GM23338 (cell line): ENCODE data around the gene SULT6B1. TPM values are rescaled to one million over a fixed set of nuclear protein-coding genes. Genes with fewer than 3 reads are reported as not detected.

Source experiments
- ATAC-seq: fragments of 200-7000 bp; cut with Tn5 transposase; 3 replicates; pipeline ENCODE4 v1.9.1; 2020
- DNase-seq: peaks from one replicate; pipeline ENCODE4 v3.0.0-alpha.2; 2015; ENCODE audit warnings: low spot score
- H2AFZ ChIP-seq: fragments of 200-600 bp; sonication (generic); 2 replicates; pipeline ENCODE4 v1.8.0; 2016; ENCODE audit warnings: antibody characterized with exemption, mild to moderate bottlenecking, moderate library complexity
- H3F3A ChIP-seq: fragments of 200-600 bp; sonication (generic); replicated peaks from 2 replicates; pipeline ENCODE4 v1.8.0; 2017; ENCODE audit warnings: antibody characterized with exemption, mixed run types, low read depth
- H3K27ac ChIP-seq: fragments of 200-600 bp; sonication (generic); 2 replicates; pipeline ENCODE4 v1.6.1; 2016; ENCODE audit warnings: low read depth
- H3K27me3 ChIP-seq: fragments of 200-600 bp; sonication (generic); 2 replicates; pipeline ENCODE4 v1.8.0; 2016; ENCODE audit warnings: mild to moderate bottlenecking, mixed run types, moderate library complexity; ENCODE audit not compliant: insufficient read depth
- H3K36me3 ChIP-seq: fragments of 200-600 bp; sonication (generic); 2 replicates; pipeline ENCODE4 v1.8.0; 2016; ENCODE audit warnings: mild to moderate bottlenecking; ENCODE audit not compliant: insufficient read depth
- H3K4me1 ChIP-seq: fragments of 200-600 bp; sonication (generic); 2 replicates; pipeline ENCODE4 v1.8.0; 2016; ENCODE audit warnings: mild to moderate bottlenecking, moderate library complexity; ENCODE audit not compliant: insufficient read depth
- H3K4me2 ChIP-seq: fragments of 200-600 bp; sonication (generic); 2 replicates; pipeline ENCODE4 v1.7.1; 2017; ENCODE audit warnings: mixed run types
- H3K4me3 ChIP-seq: fragments of 200-600 bp; sonication (generic); 2 replicates; pipeline ENCODE4 v1.6.1; 2016; ENCODE audit warnings: mixed run types
- H3K79me2 ChIP-seq: fragments of 200-600 bp; sonication (generic); replicated peaks from 2 replicates; pipeline ENCODE4 v1.8.0; 2017; ENCODE audit warnings: mild to moderate bottlenecking; ENCODE audit not compliant: insufficient read depth
- H3K9me2 ChIP-seq: fragments of 200-600 bp; sonication (generic); 2 replicates; pipeline ENCODE4 v1.8.0; 2017; ENCODE audit not compliant: insufficient read depth
- H4K20me1 ChIP-seq: fragments of 200-600 bp; sonication (generic); replicated peaks from 2 replicates; pipeline ENCODE4 v1.8.0; 2017; ENCODE audit warnings: mild to moderate bottlenecking; ENCODE audit not compliant: insufficient read depth
- H3K27ac Mint-ChIP-seq: 2 replicates; pipeline ENCODE4 v1.8.0; 2020; ENCODE audit warnings: inconsistent platforms, mild to moderate bottlenecking, moderate library complexity, mixed read lengths
- H3K27me3 Mint-ChIP-seq: 3 replicates; pipeline ENCODE4 v1.8.0; 2022; ENCODE audit warnings: low read depth, mild to moderate bottlenecking, moderate library complexity, mixed read lengths, inconsistent platforms; ENCODE audit not compliant: insufficient read depth, poor library complexity
- H3K36me3 Mint-ChIP-seq: 3 replicates; pipeline ENCODE4 v1.8.0; 2021; ENCODE audit warnings: low read depth, mild to moderate bottlenecking, inconsistent platforms, moderate library complexity, mixed read lengths
- H3K4me1 Mint-ChIP-seq: 3 replicates; pipeline ENCODE4 v1.8.0; 2020; ENCODE audit warnings: mild to moderate bottlenecking, inconsistent platforms, mixed read lengths
- H3K4me3 Mint-ChIP-seq: 3 replicates; pipeline ENCODE4 v1.8.0; 2021; ENCODE audit warnings: moderate library complexity, mild to moderate bottlenecking, inconsistent platforms, mixed read lengths
- H3K9me3 Mint-ChIP-seq: 3 replicates; pipeline ENCODE4 v1.8.0; 2020; ENCODE audit warnings: moderate library complexity, mild to moderate bottlenecking, inconsistent platforms, mixed read lengths
- CREB1 ChIP-seq: fragments of 250-450 bp; sonication (Bioruptor Pico); IDR thresholded peaks from 2 replicates; pipeline ENCODE4 v1.5.0; 2020; ENCODE audit warnings: low read depth, mild to moderate bottlenecking, moderate library complexity
- JUNB ChIP-seq: IDR thresholded peaks from one replicate; pipeline ENCODE4 v1.6.1; 2016; ENCODE audit warnings: antibody characterized with exemption; ENCODE audit not compliant: unreplicated experiment
- POLR2AphosphoS5 ChIP-seq: IDR thresholded peaks from 2 replicates; pipeline ENCODE4 v1.6.1; 2016; ENCODE audit warnings: antibody characterized with exemption, low read depth
- polyA plus RNA-seq: library from polyadenylated mRNA; unstranded; fragments of >200 nt; fragmentation: Nextera tagmentation; extraction: Ambion mirVana; gene quantifications from 2 replicates; pipeline ENCODE4 v1.2.1, GENCODE V29; 2016
- total RNA-seq: library from RNA; depleted of rRNA; stranded (reverse); fragments of >200 nt; shearing (Covaris generic); gene quantifications from 2 replicates; pipeline ENCODE4 v1.2.3, GENCODE V29; 2014
- TF ChIP-seq, protein P1 (sequence below), 2 experiments: fragments of 200-600 bp in 1 of 2; sonication (generic) in 1 of 2; conservative IDR thresholded peaks; 2 replicates each; pipeline versions ENCODE4 v1.5.1 to v1.6.1; 2016 to 2017; ENCODE audit warnings: antibody characterized with exemption in 2 of 2, low read depth in 2 of 2, mild to moderate bottlenecking in 2 of 2, moderate library complexity in 1 of 2
- TF ChIP-seq, protein P2 (sequence below): IDR thresholded peaks from 2 replicates; pipeline ENCODE4 v1.6.1; 2016; ENCODE audit warnings: antibody characterized with exemption

SULT6B1 gene
- total and polyA plus RNA-seq, 2 experiments from 2014 or later = not detected

DNA sequence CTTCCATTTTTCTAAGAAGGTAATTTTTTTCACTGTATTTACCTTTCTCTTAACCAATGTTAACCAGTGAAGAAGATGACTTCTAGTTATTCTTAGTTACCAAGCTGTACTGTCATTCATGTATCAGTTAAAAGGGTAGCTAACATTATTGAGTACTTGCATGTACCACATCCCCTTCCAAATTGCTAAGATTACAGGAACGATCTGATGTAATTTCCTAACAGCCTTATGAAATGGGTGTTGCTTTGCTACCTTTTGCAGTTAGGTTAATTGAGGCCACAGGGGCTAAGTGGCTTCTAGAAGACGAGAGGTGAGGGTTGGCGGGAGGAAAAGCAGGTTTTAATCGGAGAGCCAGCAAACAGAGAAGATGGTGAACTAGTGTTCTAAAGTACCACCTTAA lies 1.8 kb upstream of the SULT6B1 start (continued):
- TF ChIP-seq, protein P1, sequence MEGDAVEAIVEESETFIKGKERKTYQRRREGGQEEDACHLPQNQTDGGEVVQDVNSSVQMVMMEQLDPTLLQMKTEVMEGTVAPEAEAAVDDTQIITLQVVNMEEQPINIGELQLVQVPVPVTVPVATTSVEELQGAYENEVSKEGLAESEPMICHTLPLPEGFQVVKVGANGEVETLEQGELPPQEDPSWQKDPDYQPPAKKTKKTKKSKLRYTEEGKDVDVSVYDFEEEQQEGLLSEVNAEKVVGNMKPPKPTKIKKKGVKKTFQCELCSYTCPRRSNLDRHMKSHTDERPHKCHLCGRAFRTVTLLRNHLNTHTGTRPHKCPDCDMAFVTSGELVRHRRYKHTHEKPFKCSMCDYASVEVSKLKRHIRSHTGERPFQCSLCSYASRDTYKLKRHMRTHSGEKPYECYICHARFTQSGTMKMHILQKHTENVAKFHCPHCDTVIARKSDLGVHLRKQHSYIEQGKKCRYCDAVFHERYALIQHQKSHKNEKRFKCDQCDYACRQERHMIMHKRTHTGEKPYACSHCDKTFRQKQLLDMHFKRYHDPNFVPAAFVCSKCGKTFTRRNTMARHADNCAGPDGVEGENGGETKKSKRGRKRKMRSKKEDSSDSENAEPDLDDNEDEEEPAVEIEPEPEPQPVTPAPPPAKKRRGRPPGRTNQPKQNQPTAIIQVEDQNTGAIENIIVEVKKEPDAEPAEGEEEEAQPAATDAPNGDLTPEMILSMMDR (conservative IDR thresholded peaks at IDR 0.05; ENCODE audit: low read depth in 2 of 2) = no peak
- TF ChIP-seq POLR2AphosphoS5 (no peak), CREB1 (CRISPR knock-in tag) (no peak)

DNA sequence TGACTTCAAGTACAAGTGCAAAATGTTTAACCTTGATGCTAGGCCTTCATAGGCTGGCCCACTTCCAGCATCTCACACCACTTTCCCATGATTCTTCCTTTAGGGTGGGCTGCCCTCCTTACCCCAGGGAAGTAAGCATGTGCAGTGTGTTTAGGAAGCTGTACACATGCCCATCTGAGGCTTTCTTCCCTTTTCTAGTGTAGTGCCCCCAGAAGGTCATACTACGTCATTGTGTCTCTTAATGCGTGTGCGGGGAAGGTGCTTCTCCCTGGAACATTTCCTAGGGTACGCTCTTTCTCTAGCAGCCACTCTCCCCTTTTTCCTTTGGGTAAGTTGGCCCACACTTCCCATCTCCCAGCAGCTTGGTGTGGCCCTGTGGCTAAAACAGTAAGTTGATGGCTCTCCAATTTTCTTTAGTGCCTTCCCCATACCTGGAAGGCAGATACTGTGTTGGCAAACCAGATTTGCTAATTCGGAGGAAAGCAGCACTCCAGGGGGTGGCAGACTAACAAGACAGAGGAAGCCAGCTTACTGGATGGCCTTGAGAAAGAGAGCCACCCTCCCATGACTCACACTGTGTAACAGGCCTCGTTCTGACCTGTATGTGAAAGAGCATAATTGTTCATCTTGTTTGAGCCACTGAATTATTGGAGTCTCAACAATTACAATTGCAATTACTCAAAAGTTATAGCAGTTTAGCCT lies 1.1 kb upstream of the SULT6B1 start:
- Mint-ChIP-seq H3K36me3 (no peaks in the 10 kb centered on the region), H3K27me3 (peaks cover 5% of the 10 kb centered on the region), H3K9me3 (no peaks in the 10 kb centered on the region), H3K4me3 (no peak overlapping the region), H3K27ac (peak overlapping the region; percentile 70), H3K4me1 (peaks cover 43% of the 10 kb centered on the region)
- 0 out of 2 replicates have a peak, but pooled peaks cover 3% of the 10 kb centered on the region for H3F3A ChIP-seq
- no peak overlapping the region for H2AFZ ChIP-seq
- ATAC-seq (peak; percentile 82), DNase-seq (peak; percentile 89)
- H3K4me3 ChIP-seq = no peak overlapping the region
- H3K79me2 ChIP-seq = no peaks in the 10 kb centered on the region
- peaks cover 39% of the 10 kb centered on the region for H3K4me1 ChIP-seq
- H3K27ac ChIP-seq = peak overlapping the region; percentile 67; the same call in 1 of the 2 replicates
- no peaks in the 10 kb centered on the region for H3K36me3 ChIP-seq
- H3K4me2 ChIP-seq = peak overlapping the region; percentile 20; the same call in 1 of the 2 replicates
- H4K20me1 ChIP-seq = no peaks in the 10 kb centered on the region
- TF ChIP-seq, protein P1 (conservative IDR thresholded peaks at IDR 0.05; ENCODE audit: low read depth in 2 of 2) = peak; percentile 42 to 43
- TF ChIP-seq, protein P2, sequence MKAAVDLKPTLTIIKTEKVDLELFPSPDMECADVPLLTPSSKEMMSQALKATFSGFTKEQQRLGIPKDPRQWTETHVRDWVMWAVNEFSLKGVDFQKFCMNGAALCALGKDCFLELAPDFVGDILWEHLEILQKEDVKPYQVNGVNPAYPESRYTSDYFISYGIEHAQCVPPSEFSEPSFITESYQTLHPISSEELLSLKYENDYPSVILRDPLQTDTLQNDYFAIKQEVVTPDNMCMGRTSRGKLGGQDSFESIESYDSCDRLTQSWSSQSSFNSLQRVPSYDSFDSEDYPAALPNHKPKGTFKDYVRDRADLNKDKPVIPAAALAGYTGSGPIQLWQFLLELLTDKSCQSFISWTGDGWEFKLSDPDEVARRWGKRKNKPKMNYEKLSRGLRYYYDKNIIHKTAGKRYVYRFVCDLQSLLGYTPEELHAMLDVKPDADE = no peak
- no peak for TF ChIP-seq JUNB
- no peak; the same call in 1 of the 2 replicates for TF ChIP-seq POLR2AphosphoS5
- H3K27me3 ChIP-seq = no peaks in the 10 kb centered on the region
- no peaks in the 10 kb centered on the region for H3K9me2 ChIP-seq
